Upper lobe of left lung (tissue), 4 donors: ENCODE measurements around the gene SLC13A3.

Source experiments
- EP300 ChIP-seq, 4 donors: sonication (generic); formaldehyde crosslinking; IDR thresholded peaks; one replicate each; pipeline ENCODE4 v1.5.1; 2017; ENCODE audit warnings: antibody characterized with exemption in 4 of 4, control low read depth in 2 of 4
- POLR2A ChIP-seq, 4 donors: fragments of 450-650 bp; IDR thresholded peaks; one replicate each; pipeline ENCODE4 v1.5.1; 2016 to 2017; ENCODE audit warnings: antibody characterized with exemption in 4 of 4, mild to moderate bottlenecking in 2 of 4
- TF ChIP-seq, protein P1 (sequence below), 6 experiments: fragments of 450-650 bp in 4 of 6; fragments of 200-600 bp in 2 of 6; sonication (generic) in 2 of 6; IDR thresholded peaks; one replicate each; pipeline ENCODE4 v1.5.1; 2016 to 2019; ENCODE audit warnings: antibody characterized with exemption in 6 of 6

DNA sequence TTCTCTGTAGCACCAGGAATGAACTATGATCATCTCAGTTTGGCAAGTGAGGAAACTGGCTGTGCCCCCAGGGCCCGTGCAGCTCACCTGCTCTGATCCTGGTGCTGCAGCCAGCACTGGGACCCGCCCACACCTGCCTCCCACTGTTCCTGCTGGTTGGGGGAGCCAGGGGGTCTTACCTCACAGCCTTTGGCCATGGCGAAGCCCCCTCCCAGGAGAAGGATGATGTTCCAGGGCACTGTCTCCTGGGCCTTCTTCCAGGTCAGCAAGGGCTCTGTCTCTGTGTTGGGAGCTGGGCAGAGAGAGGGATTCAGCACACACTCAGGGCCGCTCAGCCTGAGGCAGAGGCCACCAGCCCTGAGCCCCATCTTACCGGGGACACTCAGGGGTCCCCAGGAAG, 75.9 kb downstream of the SLC13A3 start:
- TF ChIP-seq, protein P1, sequence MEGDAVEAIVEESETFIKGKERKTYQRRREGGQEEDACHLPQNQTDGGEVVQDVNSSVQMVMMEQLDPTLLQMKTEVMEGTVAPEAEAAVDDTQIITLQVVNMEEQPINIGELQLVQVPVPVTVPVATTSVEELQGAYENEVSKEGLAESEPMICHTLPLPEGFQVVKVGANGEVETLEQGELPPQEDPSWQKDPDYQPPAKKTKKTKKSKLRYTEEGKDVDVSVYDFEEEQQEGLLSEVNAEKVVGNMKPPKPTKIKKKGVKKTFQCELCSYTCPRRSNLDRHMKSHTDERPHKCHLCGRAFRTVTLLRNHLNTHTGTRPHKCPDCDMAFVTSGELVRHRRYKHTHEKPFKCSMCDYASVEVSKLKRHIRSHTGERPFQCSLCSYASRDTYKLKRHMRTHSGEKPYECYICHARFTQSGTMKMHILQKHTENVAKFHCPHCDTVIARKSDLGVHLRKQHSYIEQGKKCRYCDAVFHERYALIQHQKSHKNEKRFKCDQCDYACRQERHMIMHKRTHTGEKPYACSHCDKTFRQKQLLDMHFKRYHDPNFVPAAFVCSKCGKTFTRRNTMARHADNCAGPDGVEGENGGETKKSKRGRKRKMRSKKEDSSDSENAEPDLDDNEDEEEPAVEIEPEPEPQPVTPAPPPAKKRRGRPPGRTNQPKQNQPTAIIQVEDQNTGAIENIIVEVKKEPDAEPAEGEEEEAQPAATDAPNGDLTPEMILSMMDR (IDR thresholded peaks at IDR 0.05), result no peak
- TF ChIP-seq POLR2A (IDR thresholded peaks at IDR 0.05) (no peak), EP300 (IDR thresholded peaks at IDR 0.05) (no peak)
